GM12864 (cell line): ENCODE data around the gene ADAMTS16.

Source experiments
- DNase-seq: peaks from one replicate; pipeline ENCODE4 v3.0.0-alpha.2; 2011; ENCODE audit warnings: low read depth
- H3K4me3 ChIP-seq: 2 replicates; pipeline ENCODE4 v1.5.1; 2011; ENCODE audit warnings: mild to moderate bottlenecking, low read depth, low read length, control low read depth
- CTCF ChIP-seq: IDR thresholded peaks from 2 replicates; pipeline ENCODE4 v1.5.1; 2011; ENCODE audit warnings: low read depth, mild to moderate bottlenecking, moderate library complexity, low read length, control low read depth, inconsistent platforms; ENCODE audit errors: missing control alignments

ADAMTS16 gene

DNA sequence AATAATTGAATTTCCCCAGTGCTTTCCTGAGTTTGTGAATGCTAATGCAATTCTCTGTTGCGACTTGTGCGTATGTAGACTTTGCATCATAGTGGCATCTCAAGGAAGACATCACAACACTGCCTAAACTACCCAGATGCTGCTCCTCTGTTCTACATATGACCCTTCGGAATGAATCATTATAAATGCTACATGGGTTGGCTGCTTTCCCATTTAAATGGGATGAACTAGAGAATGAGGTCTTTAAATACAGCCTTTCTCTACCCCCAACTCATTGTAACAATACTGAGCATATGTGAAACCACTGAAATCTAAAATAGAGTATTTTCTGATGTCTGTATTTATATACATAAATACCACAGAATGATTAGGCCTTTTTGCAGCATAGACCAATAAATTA lies 145.8 kb downstream of the ADAMTS16 start:
- TF ChIP-seq CTCF, result no peak
- H3K4me3 ChIP-seq, result no peak overlapping the region
- no peak for DNase-seq

DNA sequence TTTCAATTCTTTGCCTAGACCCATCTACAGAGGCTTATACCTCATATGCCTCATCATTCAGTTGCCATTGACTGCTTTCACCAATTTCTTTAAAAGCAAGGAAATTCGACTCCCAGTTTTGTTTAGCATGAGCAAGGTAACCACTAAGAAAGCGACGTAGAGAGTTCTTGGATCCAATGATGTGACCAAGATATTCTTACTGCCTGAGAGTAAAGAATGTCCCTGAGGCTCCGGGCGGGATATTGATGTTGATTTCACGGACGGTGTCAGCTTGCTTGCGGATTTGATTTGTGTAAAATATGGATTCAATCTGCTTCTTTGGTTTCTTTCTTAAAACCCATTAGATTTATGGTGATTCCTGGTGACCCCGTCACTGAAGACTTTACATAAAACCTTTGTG lies 147.3 kb downstream of the ADAMTS16 start:
- DNase-seq, result no peak
- TF ChIP-seq CTCF, result no peak
- H3K4me3 ChIP-seq, result no peak overlapping the region

GRCh38 chr5:5288201-5288600 lies 148.1 kb downstream of the ADAMTS16 start:
- TF ChIP-seq CTCF, result no peak
- no peak for DNase-seq
- H3K4me3 ChIP-seq, result no peak overlapping the region

- no peak overlapping the region for H3K4me3 ChIP-seq
- DNase-seq, result no peak
- TF ChIP-seq CTCF, result no peak
Observed at GRCh38 chr5:5289537-5289936, 149.4 kb downstream of the ADAMTS16 start.

GRCh38 chr5:5290674-5291334 lies 150.7 kb downstream of the ADAMTS16 start:
- no peak overlapping the region for H3K4me3 ChIP-seq
- TF ChIP-seq CTCF, result no peak
- DNase-seq, result no peak

GRCh38 chr5:5291357-5291756 lies 151.2 kb downstream of the ADAMTS16 start:
- DNase-seq, result no peak
- TF ChIP-seq CTCF, result no peak
- H3K4me3 ChIP-seq, result no peak overlapping the region

DNA sequence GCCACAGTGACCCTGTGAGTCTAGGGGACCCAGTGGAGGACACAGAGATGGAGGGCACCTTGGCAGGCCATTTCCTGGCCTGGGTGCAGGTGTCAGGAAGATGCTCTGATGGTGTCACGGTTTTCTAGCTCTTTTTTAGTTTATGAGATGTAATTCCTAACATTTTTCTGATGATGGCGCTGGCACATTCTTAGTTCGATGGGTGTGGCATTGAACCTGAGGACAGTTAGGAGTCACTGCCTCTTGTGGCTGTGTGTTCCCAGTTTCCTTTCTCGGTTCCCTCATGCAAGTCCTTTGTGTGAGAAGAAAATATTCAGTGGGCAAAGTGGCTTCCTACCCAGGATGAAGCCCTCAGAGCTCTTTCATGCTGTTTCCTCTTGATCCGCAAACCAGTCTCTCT lies 152.9 kb downstream of the ADAMTS16 start:
- no peak for TF ChIP-seq CTCF
- no peak overlapping the region for H3K4me3 ChIP-seq
- DNase-seq, result no peak
